HepG2 (cell line): Measurements from ENCODE around the gene SRI.

Experiments
- ATM ChIP-seq: fragments of 450-650 bp; IDR thresholded peaks from 2 replicates; pipeline ENCODE4 v1.7.1; 2017; ENCODE audit warnings: mild to moderate bottlenecking, borderline replicate concordance
- CHD2 ChIP-seq: IDR thresholded peaks from 2 replicates; pipeline ENCODE4 v1.6.1; 2011; ENCODE audit warnings: low read depth, low read length, improper control_type of control experiment
- KDM4B ChIP-seq: sonication (generic); formaldehyde crosslinking; IDR thresholded peaks from 2 replicates; pipeline ENCODE4 v1.4.0; 2020; ENCODE audit warnings: missing genetic modification reagents
- TCF7 ChIP-seq: sonication (generic); IDR thresholded peaks from 2 replicates; pipeline ENCODE4 v1.6.1; 2016; ENCODE audit warnings: antibody characterized with exemption, low read depth
- TF ChIP-seq, protein P1 (sequence below): sonication (generic); formaldehyde crosslinking; IDR thresholded peaks from 2 replicates; pipeline ENCODE4 v1.4.0; 2020; ENCODE audit warnings: mild to moderate bottlenecking, missing genetic modification reagents, borderline replicate concordance
- TF ChIP-seq, protein P2 (sequence below): IDR thresholded peaks from 2 replicates; pipeline ENCODE4 v1.6.1; 2012; ENCODE audit warnings: low read depth, low read length, improper control_type of control experiment

DNA sequence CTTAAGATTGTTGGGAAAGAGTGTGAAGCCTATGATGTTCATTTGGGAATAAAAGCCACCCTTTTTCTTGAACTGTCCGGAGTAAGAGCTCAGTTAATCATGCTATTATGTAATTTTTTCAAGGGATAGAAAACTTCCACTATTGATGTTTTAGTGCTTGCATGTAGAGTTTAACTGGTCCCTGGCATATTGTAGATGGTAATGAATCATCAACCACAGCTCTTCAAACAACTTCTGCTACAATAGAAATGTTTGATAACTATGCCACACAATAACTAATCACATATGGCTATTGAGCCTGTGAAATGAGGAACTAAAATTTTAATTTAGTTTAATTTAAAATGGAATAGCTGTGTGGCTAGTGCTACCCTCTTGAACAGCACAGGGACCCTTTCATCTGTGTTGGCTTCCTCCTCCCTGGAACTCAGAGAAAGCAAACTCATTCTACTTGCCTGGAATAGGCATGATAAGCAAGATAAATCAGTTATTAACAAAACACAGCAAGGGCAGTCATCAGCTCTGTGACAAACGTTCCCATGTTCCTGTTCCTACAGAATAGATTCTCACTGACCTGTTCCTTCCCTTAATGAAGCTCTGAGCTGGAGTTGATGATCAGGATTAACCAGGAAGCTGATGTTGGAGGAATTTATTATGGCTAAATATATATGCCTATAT is 4.9 kb upstream of the SRI start:
- TF ChIP-seq TCF7 (no peak), CHD2 (no peak), ATM (no peak), KDM4B (CRISPR knock-in tag) (no peak)
- TF ChIP-seq, protein P1, sequence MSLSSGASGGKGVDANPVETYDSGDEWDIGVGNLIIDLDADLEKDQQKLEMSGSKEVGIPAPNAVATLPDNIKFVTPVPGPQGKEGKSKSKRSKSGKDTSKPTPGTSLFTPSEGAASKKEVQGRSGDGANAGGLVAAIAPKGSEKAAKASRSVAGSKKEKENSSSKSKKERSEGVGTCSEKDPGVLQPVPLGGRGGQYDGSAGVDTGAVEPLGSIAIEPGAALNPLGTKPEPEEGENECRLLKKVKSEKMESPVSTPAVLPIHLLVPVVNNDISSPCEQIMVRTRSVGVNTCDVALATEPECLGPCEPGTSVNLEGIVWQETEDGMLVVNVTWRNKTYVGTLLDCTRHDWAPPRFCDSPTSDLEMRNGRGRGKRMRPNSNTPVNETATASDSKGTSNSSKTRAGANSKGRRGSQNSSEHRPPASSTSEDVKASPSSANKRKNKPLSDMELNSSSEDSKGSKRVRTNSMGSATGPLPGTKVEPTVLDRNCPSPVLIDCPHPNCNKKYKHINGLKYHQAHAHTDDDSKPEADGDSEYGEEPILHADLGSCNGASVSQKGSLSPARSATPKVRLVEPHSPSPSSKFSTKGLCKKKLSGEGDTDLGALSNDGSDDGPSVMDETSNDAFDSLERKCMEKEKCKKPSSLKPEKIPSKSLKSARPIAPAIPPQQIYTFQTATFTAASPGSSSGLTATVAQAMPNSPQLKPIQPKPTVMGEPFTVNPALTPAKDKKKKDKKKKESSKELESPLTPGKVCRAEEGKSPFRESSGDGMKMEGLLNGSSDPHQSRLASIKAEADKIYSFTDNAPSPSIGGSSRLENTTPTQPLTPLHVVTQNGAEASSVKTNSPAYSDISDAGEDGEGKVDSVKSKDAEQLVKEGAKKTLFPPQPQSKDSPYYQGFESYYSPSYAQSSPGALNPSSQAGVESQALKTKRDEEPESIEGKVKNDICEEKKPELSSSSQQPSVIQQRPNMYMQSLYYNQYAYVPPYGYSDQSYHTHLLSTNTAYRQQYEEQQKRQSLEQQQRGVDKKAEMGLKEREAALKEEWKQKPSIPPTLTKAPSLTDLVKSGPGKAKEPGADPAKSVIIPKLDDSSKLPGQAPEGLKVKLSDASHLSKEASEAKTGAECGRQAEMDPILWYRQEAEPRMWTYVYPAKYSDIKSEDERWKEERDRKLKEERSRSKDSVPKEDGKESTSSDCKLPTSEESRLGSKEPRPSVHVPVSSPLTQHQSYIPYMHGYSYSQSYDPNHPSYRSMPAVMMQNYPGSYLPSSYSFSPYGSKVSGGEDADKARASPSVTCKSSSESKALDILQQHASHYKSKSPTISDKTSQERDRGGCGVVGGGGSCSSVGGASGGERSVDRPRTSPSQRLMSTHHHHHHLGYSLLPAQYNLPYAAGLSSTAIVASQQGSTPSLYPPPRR (CRISPR knock-in tag) = no peak
- TF ChIP-seq, protein P2, sequence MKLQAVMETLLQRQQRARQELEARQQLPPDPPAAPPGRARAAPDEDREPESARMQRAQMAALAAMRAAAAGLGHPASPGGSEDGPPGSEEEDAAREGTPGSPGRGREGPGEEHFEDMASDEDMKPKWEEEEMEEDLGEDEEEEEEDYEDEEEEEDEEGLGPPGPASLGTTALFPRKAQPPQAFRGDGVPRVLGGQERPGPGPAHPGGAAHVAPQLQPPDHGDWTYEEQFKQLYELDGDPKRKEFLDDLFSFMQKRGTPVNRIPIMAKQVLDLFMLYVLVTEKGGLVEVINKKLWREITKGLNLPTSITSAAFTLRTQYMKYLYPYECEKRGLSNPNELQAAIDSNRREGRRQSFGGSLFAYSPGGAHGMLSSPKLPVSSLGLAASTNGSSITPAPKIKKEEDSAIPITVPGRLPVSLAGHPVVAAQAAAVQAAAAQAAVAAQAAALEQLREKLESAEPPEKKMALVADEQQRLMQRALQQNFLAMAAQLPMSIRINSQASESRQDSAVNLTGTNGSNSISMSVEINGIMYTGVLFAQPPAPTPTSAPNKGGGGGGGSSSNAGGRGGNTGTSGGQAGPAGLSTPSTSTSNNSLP = no peak
